CD4-positive, alpha-beta T cell treated with Interleukin-6 for 4 hours (primary cell): ENCODE measurements around the gene KCNC4.

Experiments
- DNase-seq: peaks from one replicate; pipeline ENCODE4 v3.0.0-alpha.2; 2020; ENCODE audit warnings: mixed read lengths

Gene KCNC4

DNA sequence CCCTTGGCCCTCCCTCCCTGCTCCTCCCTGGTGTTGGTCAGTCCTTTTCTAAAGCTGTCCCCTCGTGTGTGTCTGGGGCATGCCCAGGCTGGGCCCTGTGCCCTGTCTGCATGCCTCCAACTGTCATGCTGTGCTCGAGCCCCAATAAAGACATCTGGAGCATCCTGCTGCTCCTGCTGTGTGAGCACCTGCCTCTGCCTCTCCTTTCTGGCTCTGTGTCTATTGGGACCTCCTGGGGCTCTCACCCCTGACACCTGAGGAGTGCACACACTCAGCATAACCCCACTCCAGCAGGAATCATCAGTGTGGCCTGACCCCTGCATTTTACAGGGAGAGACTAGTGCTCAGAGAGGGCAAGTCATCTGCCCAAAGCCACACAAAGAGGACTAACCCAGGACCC lies 23.7 kb downstream of the KCNC4 start:
- DNase-seq: no peak

DNA sequence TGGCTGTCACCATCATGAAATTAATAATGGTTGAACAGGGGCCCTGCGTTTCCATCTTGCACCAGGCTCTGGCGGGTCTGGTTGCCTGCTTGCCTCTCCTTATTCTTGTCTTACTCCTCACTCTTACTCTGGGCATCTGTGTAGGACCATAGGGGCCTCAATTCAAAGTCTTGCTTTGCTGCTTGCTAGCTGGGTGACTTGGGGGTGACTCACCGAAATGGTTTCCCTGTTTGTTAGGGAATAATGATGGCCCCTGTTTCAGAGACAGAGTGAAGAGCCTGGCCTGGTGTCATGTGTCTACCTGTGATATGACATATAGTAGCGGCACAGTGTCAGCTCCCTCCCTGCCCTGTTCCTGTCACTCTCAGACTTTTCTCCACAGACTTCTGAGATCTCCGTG lies 24.6 kb downstream of the KCNC4 start:
- DNase-seq: no peak

DNA sequence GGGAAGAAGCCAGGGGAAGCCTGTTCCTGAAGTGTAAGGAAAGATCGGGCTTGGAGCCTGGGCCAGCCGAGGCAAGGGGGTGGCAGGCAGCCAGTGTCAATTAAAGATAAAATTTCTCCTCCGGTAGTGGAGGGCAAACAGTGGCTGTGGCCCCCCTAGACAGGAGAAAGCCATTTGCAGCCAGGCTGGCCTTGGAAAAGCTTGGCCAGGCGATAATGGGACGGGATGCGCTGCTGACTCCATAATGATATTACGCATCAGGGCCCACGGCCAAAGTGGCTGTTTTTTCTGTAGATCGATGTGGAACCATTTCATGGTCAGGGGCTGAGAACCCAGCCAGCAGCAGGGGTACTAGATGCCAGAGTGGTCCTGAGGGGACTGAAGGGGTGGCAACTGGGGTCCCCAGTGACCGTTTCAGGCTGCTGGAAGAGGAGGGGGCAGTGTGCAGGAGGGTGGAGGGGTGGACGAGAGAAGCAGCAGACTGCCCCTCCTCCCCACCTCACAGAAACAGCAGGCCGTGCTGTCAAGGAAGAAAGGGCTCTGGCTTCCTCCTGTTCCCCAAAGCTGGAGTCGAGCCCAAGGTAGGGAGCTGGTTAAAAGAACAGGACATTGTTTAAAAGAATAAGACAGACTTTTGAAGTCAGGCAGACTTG lies 25.2 kb downstream of the KCNC4 start:
- no peak for DNase-seq

DNA sequence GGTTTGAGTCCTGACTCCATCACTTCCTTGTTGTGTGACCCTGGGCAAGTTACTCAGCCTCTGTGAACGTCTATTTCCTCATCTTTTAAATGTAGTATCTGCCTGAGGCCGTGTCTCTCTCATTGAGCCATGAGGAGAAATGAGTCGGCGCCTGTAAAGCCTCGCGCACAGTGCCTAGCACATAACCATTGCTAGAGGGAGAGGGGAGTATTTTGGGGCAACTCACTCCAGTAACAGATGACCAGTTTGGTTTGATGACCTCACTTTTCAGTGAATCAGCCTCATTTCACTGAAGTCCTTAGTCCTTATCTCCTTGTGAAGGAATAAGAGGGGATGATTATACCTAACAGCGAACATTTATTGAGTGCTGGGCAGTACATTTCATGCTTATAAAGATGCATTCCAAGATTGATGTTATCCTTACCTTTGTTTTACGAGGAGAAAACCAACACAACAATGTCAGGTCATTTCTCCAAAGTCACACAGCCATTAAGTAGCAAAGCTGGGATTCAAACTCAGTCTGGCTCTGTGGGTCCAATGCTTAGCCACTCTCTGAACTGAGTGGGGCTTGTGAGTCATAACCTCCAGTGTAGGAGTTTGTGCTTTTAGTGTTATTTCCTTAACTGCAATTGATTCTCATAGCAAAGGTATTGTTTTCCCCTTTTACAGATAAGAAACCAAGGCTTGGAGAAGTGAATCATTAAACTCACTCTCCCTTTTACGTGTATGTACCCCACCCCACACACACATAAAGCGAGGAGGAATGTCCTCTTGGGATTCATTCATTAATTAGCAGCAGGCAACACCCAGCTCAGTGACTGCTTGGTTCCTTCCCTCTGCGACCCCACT lies 25.9 kb downstream of the KCNC4 start:
- DNase-seq: no peak

DNA sequence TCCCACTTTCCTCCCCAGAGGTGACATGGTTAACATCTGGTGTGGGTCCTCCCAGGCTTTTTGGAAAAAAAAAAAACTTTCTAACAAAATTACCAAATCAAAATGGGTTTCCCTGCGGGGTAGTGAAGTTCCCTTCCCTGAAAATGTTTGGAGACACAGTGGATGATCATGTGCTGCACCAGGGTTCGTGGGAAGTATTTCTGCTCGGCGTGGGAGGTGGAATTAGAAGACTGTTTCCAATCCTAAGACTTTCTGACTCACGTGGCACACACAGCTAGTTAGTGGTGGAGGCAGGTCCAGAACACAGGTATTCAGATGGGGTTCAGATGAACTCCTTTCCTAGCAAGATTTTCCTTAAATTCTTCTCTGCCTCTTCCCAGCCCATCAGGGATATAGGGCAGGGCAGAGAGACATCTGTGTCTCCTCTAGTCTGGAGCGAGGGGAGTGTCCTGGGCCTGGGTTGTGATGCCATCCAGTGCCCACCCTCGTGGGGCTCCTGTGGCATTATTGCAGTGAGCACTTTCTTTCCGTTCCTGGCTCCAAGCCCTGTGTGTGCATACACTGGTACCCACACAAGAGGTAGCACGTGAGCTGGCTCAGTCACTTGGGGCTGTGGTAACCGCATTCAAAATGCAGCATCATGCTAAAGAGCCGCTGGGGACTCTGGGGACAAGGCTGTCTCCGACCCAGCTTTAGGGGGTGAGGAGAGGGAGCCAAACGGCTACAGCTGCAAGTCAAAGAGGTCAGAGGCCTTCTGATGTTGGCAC lies 27.5 kb downstream of the KCNC4 start:
- DNase-seq: no peak

DNA sequence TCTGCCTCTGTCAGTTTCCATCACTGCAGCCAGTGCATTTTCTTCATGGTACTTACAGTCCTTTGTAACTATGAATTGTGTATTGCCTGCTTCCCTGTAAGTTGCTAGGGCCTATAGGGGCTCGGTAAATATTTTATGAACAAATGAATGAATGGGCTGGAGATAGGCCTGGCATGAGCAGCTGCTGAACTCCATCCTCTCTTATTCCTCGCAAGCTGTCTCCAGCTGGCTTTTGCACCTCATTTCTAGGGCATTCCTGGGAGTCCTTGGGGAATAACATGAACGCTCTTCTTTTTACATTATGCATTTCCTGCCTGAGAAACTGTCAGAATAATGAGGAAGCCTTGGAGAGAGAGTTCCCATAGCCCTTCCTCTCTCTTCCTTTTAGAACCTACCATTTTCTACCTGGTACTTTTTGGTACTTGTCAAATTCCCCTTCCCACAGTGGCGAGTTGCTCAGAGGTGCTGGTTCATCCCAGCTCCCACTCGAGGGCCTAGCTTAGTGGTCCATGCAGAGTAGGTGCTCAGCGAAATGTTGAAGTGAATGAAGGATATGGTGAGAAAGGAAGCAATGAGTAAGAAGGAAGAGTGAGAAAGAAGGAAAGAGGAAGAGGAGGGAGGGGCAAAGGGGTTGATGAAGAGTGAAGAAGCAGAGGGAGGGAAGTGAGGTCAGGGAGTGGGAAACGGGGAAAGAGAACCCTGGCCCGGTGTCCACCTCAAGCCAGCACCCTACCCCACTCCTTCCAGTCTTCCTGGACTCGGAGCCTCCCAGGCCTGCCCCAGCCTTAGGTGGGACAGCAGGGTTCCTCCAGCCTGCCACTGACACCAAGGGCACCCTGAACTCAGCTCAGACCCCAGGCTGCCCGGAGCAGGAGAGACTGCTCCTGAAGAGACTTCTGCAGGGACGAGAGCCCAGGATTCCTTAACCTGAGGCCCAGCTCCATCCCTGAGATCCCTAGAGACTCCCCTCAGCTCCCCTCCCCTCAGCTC lies 29.6 kb downstream of the KCNC4 start:
- DNase-seq: no peak

DNA sequence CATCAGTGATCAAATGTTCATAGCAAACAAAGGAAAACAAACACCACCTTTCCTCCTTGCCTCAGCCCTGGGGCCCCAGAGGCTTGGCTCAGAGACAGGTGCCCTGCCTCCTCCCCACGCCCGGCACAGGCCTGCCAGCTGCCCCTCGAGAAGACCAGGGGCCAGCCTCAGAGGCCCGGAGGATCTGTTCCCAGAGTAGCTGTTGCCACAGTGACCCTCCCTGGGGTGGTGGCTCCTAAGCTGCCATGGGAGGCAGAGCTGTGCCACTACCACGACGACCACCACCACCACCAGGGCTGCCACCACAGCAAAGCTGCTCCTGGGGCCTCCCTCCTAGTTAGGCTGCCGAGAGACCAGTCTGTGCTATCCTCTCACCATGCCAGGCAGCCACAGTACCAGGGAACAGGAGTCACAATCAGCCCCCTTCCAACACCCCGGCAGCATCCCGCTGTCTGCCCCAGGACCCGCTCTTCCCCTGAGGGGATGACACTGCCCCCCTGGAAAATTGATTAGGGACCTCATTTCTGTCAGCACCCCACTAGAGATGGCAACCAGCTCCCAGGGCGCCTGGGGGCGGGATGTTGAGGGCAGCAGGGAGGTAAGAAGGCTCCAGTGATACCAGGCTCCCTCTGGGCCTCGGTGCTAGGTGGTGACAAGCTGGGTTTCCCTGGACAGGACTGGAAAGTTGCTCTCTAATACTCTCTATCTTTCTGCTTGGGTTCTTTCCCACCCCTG lies 30.5 kb downstream of the KCNC4 start:
- DNase-seq: no peak

DNA sequence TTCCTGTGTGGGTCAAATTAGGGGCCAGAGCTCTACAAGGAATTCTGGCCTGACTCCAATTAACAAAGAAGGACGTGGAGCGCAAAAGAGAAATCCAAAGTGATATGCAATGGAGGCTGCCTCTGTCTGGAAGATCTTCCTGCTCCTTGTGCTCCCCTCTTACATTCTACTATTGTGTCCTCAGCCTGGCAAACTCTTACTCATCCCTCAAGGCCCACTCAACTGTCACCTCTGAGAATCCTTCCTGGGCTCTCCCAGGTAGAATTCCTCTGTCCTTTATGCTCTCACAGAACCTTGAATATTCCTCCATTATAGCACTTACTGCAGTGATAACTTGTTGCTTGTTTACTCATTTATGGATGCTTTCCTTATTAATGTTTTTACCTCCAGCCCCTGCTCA lies 31.4 kb downstream of the KCNC4 start:
- DNase-seq: no peak

DNA sequence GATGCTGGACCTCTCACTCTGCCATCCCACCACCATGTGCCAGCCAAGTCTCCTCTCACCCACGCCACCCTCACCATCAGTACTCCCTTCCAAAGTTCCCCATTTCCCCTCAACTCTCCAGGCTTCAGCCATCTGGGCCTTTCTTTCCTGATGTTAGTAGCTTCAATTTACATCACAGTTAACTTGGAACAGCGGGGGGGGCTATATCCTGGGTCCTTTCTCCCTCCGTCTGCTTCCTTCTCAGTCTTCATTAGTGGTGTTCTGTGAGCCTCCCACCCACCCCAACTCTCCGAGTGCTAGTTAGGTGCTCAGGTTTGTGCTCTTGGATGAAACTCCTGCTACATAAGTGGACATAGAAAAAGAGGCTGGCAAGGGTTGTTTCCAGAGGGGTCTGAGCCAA lies 31.9 kb downstream of the KCNC4 start:
- no peak for DNase-seq

DNA sequence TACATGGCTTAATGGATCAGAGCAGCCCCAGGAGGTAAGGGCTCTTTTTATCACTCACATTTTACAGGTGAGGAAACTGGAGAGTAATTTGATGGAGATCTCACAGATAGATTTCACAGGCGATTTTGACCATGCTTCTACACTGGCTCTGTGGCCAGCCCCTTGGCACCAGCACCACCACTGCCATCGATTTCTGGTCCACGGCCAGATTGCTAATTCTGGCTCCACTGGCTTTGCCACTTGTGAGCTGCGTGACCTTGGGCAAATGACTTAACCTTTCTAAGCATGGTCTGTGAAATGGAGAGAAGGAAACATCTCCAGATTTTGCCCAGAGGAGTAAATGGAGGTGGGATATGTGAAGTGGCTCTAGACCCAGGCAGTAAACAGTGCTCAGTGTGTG lies 32.6 kb downstream of the KCNC4 start:
- no peak for DNase-seq

DNA sequence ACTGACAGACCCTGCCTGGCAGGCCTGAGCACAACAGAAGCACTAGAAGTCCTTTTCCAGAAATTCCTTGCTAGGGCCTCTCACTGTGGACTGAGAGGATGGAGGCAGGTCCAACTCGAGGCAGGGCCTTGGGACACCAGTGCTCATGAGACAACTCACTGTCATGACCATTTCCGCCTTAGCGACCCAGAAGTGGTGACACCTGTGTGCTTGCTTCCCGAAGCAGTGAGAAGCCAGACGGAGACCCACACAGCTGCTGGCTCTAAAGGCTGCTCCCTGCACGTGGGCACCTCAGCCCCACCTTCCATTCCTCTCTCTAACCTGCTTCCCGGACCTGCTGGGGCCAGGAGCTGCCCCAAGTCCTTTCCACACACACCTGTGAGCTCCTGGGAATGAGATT lies 33.0 kb downstream of the KCNC4 start:
- DNase-seq: no peak

DNA sequence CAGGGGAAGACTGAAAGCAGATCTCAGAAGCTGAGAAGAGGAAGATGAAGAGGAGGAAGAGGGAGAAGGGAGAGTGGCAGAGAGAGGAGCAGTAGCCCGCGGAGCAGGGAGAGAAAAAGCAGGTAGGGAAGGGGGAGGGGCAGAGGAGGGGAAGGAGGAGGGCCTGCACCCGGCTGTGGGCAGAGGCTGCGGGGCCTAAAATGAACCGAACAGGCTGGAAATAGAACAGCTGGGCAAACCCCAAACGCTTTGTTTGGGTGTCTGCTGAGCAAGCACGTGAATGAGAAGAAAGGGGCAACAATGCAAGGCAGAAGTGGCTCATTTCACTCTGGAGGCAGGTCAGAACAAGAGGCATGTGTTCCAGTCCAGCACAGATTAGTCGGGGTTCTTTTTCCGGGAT lies 33.5 kb downstream of the KCNC4 start:
- DNase-seq: no peak

DNA sequence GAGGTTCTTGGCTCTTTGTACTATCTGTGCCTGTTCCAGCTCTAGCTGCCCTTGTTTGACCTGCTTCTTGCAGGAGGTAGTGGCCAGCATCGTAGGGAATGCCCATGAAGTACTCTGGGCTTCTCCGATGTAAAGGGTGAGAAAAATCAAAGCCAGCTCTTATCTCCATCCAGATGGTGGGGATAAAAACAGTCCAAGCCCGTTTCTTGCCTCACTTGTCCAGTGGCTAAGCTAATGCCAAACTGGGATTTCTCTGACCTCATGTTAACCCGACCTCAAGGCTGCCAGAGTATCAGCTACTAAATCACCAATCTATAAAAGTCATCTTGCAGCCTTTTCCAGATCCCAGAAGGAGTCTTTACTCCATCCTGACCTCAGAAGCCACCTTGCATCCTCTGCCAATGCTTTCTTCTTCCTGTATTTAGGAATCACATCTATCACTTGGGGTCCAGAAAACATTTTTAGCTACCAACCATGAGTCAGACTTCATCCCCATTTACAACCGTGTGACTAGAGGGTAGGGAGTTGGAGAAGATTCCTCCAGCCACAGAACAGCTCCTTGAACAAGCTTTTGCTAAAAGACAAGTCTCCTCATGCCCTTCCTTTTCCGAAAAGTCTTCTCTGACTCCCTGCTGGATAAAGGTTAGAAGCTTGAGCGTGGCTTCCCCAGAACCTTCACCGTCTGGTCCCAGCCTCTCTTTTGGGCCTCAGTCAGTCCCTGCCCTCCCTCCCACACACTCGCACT lies 35.9 kb downstream of the KCNC4 start:
- DNase-seq: no peak

DNA sequence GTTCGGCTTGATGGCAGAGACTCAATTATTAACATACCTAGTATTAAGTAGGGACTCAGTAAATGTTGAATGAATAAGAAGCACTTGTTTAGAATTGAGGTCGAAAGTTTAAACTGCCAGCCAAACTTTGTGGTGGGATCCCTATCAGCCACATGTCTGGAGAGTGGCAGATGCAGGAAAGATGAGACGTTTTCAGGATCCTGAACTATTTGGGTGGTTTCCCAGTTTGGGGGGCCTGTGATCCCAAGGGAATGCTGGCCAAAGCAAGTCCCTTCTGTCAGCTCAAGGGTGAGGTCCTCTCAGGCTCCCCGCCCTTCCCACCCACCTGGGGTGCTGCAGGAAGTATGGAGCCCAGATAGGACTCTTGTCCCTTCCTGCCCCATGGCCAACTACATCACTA lies 38.6 kb downstream of the KCNC4 start:
- no peak for DNase-seq

DNA sequence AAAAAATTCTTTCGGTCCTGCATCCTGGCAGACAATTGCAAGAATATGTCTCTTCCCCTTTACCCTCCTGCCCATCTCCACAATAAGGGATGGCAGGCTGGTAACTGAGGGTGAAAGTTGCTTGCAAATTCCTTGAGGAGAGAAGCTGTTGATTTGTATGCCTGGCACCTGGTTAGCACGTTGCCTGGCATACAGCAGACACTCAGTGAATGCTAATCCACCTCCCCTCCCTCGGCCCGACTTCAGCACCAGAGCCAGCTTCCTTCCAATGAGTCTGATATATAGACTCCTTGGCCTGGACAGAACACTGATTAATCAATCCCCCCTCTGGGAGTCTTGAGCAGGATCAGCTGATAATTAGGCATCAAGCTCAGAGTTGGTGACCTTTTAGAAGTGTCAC lies 39.1 kb downstream of the KCNC4 start:
- DNase-seq: no peak

DNA sequence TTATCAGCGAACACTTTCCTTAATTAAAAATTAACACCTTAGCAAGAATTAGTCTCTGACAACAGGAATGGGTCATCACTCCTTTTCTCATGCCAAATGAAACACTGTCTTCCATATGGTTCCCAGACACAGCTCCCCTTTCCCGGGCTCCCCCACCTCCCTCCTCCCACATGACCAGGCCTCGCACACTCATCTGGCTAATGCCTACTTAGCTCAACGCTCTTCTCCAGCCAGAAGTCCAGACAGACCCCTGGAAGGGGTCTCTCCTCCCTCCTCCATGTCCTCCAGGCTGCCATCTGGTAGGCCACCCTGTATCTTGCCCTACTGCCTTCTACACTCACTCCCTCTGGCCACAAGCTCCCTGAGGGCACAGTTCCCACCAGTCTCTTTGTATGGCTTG lies 39.9 kb downstream of the KCNC4 start:
- no peak for DNase-seq

DNA sequence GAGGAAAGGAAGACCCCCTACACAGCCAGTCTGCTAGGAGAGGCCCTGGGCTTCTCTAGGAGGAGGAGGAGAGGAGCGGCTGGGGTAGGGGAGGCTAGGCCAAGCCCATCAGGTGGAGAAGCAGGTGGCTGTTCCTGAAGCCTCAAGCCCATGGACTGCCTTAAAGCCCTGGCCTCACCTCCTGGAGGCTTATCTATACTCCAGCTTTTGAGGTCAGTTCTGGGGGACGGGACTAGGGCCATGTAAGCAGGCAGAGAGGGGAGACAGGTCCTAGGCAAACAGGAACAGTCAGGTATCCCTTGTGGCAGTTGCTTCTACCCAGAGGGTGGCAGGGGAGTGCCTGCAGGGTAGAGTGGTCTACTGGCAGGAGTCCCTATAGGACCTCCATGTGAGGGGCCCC lies 40.6 kb downstream of the KCNC4 start:
- no peak for DNase-seq

DNA sequence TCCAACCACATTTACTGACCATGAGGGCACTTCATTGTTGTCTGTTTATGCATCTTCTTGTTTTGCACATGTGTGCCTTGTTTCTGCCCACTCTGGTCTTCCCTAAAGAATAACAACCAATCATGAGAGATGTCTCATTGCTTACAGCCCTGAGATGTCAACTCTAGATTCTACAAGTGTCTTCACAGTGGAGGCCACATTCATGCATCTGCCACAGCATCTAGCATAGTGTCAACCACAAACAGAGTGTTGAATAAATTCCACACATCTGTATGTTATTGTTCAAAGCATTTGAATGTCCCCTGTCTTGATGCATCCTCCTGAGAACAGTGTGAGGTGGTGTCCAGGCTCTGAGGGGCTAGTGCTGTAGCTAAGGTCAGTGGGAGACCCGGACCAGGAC lies 43.1 kb downstream of the KCNC4 start:
- DNase-seq: no peak

DNA sequence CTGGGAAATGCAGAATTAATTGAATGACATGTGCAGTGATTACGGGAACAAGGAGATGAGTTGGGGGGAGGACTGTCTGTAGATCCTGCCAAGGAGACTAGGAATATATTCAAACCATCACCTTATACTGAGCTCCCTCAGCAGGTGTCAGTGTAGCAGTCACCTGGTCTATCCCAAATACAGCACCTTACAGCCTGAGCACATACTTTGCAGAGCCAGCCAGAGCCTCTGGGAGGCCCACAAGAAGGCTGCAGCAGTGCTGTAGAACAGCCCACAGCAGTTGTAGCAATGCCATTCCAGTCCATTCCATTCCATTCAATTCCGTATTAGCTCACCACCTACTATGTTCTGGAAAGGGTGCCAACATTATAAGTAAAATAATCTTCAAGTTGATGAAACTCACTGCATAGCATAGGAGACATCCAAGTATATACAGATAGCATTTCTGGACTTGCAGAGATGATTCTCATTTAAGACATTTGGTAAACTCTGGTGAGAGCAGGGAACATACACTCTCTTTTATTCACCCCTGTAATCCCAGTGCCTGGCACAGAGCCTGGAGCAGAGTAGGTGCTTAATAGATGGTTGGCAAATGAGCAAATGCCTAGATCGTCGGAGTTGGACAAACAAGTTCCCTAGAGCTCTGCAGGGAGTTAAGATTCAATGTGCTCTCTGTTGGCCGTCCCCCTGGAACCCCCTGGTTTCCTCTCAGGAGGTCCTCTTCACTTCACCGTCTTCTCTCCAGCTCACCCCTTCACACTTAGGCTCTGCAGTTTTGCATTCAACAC lies 44.7 kb downstream of the KCNC4 start:
- DNase-seq: no peak

DNA sequence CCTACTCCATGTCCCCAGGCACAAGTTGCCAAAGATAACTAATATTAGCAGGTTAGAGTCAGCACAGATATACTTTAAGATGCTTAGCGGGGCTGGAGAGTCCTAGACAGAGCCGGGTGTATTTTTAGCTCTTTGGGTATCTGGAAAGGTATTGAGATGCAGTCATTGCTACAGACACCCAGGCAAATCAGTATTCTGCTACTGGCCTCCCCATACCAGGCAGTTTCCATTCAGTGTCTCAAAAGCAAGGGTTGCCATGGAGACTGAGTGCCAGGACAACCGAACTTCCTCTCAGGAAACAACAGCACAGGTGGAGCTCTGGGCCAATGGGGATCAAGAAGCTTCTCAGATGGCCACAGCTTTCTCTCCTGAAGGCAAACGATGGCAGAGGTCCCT lies 45.3 kb downstream of the KCNC4 start:
- no peak for DNase-seq
